ENCODE data around the gene GPR142.
"Not testable (repeated sequence)": the region's sequence is repeated elsewhere in the genome, so short reads cannot be mapped to it uniquely, and the experiment has no call there.

The GPR142 gene

DNA sequence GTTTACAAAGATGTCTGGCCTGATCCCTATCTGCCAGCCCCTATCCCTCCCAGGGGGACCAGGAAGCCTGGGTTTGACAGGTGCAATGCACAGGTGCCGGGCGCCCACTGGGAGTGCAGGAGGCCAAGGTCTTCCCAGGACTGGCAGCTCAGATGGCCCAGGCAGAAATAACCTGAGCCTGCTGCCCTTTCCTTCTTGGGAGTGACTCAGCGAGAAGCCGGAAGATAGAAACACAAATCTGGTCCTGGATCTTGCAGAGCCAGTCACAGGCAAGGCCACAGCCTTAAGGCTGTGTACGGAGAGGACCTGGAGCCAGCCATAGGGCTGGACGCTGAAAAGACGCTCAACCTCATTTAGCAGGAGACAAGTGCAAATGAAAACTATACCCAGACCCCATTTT lies 27.7 kb downstream of the GPR142 start:
- DNase-seq, result no peak

DNA sequence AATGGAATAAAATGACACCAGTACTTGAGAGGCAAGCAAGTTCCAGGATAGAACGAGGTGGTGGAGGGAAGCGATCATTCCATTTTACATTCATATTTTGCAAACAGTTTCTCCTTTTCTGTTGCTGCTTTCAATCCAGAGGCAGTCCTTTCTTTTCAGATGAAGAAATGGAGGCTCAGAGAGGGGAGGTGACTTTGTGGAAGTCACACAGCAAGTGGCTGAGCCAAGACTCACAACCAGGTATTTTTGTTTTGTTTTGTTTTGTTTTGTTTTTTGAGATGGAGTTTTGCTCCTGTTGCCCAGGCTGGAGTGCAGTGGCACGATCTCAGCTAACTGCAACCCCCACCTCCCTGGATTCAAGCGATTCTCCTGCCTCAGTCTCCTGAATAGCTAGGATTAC lies 29.3 kb downstream of the GPR142 start:
- DNase-seq, result no peak

DNA sequence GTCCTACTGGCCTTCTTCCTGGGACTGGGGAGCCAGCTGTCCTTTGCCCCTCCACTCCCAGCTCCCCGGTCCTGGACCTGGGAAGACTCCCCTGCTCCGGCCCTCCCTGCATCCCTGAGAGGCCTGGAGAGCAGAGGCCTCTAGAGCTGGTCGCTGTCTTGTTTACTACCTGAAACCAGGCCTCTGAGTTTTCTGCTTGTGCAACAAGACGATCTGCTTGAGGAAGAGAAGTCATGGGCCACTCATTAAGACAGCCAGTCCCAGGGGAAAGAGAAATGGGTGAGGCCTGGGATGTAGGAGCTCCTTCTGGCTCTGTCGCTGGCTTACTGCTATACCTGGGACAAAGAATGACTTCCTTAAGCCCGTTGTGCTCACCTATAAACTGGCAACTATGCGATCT lies 34.7 kb downstream of the GPR142 start:
- no peak for DNase-seq

DNA sequence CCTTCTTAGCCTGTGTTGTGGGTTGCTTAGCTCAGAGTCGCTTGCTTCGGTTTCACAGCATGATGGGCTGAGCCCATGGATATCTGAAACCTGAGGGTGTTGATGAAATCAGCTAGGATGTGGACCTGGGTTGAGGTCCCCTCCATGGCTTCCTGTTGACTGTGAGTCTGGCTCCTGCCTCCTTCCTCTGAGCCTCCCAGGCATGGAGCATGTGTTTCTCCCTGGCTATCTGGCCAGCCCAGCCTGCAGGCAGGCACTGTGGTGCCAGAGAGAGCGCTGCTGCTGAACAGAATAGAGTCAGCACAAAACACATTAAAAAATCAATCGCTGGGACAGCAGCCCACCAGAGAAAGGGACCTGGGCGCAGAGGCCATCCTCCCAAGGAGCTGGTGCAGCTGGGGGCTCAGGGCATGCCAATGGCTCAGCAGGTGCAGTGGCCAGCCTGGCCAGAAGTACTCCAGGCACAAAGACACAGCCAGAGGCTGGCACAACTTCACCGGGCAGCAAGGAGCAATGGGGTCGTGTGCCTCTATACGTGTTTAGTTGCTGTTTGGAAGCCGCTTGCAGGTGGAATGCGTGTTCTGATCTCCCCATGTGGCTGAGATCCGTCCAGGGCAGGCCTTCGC lies 36.3 kb downstream of the GPR142 start:
- DNase-seq, result no peak

DNA sequence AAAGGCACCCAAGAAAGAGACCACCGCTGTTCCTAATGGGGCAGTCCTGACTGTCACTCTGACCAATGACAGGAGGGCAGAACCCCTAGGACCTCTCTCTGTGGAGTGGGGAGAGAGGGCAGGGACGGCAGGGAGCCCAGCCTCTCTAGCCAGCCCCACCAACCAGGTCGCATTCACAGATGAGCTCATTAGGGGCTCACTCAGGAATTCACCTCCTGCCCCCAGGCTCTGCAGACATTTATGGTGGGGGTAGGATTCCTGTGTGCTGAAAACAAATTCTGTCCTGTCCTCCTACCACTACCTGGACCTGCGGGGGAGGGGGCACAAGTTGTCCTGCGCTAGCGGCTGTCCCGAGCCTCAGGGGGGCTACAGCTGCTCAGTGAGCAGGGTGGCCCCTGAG lies 36.9 kb downstream of the GPR142 start:
- DNase-seq, result no peak

DNA sequence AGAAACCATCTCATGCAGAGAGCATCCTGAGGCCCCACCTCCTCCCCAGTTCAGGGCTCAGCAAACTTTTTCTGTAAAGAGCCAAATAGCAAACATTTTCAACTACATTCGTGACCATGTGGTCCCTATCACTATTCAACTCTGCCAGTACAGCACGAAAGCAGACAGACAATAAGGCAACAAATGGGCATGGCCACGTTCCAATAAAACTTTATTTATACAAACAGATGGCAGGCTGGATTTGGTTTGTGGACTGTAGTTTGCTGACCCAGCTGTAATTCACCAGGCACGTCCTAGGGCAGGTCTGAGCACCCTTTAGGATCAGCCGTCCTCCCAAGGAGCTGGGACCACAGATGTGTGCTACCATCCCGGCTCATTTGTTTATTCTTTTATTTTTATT lies 37.5 kb downstream of the GPR142 start:
- DNase-seq, result no peak

DNA sequence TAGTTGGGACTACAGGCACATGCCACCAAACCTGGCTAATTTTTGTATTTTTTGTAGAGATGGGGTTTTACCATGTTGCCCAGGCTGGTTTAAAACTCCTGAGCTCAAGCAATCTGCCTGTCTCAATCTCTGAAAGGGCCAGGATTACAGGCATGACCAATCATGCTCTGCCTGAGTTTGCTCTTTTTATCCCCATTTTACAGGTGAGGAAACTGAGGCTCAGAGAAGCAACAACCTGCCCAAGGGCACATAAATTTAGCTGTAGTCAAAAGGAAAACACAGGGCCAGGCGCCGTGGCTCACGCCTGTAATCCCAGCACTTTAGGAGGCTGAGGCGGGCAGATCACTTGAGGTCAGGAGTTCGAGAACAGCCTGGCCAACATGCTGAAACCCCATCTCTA lies 38.0 kb downstream of the GPR142 start:
- DNase-seq, result not testable (repeated sequence)

DNA sequence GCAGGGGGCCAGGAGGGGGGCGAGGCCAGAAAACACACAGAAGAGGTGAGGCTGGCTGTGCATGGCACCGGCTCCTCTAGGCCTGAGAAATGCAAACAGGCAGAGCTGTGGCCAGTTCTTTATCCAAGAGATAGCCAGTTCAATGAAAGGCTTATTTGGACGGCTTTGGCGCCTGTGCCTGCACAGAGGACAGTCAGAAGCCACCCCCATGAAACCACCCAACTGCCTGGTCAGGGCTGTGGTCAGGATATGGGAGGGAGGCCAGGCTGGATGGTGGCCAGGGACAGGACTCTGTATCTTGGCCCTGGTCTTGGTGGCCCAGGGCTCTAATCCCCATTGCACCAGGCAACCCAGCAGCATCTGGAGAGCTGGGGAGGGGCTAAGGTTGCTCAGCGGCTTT lies 40.1 kb downstream of the GPR142 start:
- no peak for DNase-seq

DNA sequence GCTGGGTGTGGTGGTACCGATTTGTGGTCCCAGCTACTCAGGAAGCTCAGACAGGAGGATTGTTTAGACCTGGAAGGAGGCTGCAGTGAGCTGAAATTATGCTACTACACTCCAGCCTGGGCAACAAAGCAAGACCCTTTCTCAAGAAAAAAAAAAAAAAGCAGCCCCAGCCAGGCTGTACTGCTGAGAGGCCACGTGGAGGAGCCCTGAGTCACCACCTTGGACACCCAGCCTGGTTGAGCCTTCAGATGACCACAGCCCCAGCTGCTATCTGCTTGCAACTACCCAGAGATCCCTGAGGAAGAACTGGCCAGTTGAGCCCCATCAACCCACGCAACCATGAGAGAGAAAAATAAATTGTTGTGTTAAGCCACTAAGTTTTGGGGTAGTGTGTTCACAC lies 41.0 kb downstream of the GPR142 start:
- DNase-seq, result no peak

DNA sequence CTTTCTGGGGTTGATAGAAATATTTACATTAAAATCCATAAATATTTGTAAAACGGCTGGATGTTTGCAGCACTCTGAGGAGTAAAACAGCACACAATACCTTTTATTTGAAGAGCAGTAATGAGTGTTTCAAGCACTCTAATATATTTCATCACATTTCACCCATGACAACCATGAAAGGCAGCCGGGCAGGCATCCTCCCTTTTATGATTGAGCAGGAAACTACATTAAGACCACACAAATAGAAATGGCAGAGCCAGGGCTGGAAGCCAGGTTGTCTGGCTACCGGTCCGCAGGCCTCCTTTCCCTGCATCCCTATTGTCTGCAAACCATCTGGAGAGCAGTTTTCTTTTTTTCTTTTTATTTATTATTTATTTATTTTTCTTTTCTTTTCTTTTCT lies 41.5 kb downstream of the GPR142 start:
- no peak for DNase-seq

DNA sequence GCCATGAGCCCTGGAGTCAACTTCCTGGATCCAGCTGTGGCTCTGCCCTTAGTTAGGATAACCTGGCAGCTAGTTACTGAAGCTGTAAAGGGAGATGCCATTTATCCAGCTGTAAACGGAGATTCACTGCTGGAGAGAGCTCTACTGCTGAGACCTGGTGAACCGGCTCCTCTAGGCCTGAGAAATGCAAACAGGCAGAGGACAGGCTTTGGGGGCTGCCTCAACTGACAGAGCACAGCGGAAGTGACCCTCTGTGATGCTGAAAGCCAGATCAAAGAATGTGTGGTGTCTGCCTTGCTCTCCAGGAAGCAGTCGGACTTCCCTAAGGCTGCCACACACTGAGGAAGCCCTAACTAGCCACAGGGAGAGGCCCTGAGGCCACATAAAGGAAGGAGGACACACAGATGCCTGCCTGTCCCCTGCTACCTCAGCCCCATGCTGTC lies 42.7 kb downstream of the GPR142 start:
- no peak for DNase-seq

DNA sequence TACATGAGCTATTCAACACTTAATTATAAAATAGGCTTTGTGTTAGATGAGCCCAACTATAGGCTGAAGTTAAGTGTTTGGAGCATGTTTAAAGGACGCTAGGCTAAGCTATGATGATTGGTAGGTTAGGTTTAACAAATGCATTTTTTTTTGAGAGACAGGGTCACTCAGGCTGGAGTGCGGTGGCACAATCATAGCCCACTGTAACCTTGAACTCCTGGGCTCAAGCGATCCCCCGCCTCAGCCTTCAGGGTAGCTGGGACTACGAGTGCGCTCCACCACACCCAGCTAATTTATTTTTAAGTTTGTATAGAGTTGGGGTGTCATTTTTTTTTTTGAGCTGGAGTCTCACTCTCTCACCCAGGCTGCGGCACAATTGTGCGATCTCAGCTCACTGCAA lies 45.3 kb downstream of the GPR142 start:
- no peak for DNase-seq

DNA sequence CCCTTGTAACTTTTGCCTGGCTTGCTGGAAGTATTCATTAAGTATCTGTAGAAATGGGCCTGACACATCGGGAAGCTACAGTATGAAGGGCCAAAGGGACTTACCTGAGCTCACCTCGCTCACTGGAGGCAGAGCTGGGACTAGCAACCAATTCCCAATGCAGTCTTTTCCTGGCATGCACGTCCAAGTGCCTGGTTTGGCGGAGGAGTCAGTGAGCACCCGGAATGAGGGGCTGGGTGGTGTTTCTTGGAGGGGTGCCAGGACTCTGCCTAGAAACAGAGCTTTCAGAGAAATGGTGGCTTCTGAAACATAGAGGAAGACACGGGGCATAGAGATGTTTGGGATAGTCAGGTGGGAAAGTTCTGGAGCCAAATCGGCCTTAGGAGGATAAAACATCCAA lies 46.2 kb downstream of the GPR142 start:
- DNase-seq, result no peak

DNA sequence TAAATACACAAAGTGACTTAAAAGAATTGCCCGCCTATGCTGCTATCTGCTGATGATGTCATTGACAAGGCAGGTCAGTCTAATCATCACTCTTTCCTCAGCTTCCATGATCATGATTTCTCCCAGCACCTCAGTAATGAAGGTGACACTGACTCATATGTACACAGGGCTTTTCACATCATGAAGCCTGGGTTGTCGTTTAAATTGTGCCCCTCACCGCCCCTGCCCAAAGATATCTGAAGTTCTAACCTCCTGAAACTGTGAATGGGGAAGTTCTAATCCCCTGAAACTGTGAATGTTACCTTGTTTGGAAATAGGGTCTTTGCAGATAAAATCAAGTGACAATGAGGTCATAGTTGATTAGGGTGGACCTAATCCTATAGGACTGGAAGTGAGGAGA lies 47.2 kb downstream of the GPR142 start:
- DNase-seq, result no peak

DNA sequence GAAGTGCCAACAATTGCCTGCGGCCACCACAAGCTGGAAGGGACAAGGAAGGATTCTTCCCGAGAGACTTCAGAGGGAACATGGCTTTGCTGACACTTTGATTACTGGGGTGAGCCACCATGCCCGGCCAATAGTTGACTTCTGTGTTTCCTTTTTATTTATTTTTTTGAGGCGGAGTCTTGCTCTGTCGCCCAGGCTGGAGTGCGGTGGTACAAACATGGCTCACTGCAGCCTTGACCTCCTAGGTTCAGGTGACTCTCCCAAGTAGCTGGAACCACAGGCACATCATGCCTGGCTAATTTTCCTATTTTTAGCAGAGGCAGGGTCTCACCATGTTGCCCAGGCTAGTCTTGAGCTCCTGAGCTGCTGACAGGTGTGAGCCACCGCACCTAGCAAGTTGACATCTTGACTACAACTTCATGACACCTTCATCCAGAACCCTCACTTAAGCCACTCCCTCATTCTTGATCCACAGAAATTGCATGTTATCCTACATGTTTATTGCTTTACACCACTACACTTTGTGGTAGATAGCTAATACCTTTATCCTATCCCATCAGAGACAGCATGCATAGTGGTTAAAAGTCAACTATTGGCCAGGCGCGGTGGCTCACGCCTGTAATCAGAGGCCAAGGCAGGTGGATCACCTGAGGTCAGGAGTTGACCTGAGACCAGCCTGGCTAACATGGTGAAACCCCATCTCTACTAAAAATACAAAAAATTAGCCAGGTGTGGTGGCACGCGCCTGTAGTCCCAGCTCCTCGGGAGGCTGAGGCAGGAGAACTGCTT lies 48.5 kb downstream of the GPR142 start:
- DNase-seq, result no peak

DNA sequence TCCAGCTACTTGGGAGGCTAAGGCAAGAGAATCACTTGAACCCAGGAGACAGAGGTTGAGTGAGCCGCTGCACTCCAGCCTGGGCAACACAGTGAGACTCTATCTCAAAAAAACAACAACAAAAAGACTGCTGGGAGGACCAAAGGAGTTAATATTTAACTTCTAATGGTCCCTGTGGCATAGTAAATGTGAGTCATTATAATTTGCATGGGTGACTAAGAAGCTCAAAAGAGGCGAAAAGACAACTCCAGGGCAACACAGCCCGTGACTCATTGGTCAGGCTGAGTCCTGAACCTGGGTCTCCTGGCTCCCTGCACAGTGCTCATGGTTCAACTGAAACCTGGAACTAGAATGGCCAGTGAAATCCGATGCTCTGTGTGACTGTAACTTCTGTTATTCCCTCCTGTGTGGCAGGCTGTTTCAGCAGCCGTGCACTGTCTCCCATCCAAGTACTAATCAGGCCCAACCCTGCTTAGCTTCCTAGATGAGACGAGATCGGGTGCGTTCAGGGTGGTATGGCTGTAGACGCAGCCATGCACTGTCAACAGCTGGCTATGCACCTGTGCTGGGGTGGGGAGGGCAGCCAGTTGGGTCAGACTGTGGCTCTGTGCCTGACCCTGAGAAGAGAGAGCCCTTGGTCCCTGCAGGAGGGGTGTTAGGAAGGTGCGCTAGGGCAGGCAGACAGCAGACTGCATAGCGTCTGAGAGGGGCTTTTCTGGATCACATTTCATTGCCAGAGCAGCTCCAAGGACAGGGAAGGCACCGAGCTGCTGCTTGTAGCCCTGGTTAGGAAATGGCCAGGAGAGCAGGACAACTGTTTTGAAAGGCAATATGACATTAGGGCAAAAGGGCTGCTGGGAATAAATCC lies 50.1 kb downstream of the GPR142 start:
- peak; percentile 57 for DNase-seq

DNA sequence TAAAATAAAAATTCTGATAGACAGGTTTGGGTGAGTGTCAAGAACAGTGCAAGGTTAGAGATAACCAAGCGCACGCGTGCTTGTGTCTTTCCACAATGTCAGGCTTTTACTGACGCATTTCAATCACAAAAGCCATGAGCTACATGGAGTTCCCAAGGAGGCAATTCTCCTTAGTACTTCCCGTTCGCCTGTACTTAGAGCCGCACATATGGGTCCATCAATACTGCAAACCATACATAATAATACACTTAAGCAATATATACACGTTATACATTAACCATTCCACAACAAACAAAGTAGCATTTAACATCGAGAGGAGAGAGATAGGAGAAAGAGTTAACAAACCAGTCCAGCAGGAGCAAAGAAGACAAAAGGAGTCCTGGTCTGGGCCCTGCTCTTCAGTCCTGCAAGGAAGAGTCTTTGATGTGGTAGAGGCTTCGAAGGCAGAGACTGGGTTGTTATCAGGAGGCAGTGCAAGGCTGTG lies 52.7 kb downstream of the GPR142 start:
- DNase-seq, result no peak
